Naive thymus-derived CD4-positive, alpha-beta T cell (primary cell): ENCODE results near the gene GRB10. TPM values are rescaled to one million over a fixed set of nuclear protein-coding genes. Genes with fewer than 3 reads are reported as not detected.
A peak's percentile ranks its signal among the peaks of the same experiment; 100 is the strongest.

Experiments used
- ATAC-seq: fragments of 150-1000 bp; cut with Tn5 transposase; 2 replicates; pipeline ENCODE4 v1.10.0; 2021; ENCODE audit warnings: mild to moderate bottlenecking, moderate library complexity
- CTCF ChIA-PET: fragments of 350-600 bp; sonication (Branson Sonifier 250); formaldehyde crosslinking; loops from one replicate; lab custom pipeline; 2021; ENCODE audit warnings: antibody characterized with exemption; lab: Charles Lee
- POLR2A ChIA-PET: fragments of 350-600 bp; sonication (Branson Sonifier 250); formaldehyde crosslinking; loops from one replicate; lab custom pipeline; 2021; ENCODE audit warnings: antibody characterized with exemption, inconsistent platforms; lab: Charles Lee
- DNase-seq, 9 donors: peaks; one replicate each; pipeline versions ENCODE4 v3.0.0 to v3.0.0-alpha.2; 2020 to 2022; ENCODE audit warnings: mixed read lengths in 1 of 9
- H3K27ac ChIP-seq: one replicate; pipeline ENCODE4 v1.7.0; 2013; ENCODE audit warnings: mild to moderate bottlenecking, low read depth, low read length, moderate library complexity
- H3K27me3 ChIP-seq, 2 donors: one replicate each; pipeline ENCODE4 v1.7.0; 2013; ENCODE audit warnings: low read length in 2 of 2, mild to moderate bottlenecking in 2 of 2, moderate library complexity in 2 of 2; ENCODE audit not compliant: control insufficient read depth in 2 of 2, insufficient read depth in 2 of 2
- H3K36me3 ChIP-seq, 3 experiments: 1 replicate in 2 of 3; 2 replicates in 1 of 3; pipeline ENCODE4 v1.7.0; 2013; ENCODE audit warnings: low read length in 3 of 3, mild to moderate bottlenecking in 3 of 3, moderate library complexity in 1 of 3; ENCODE audit not compliant: insufficient read depth in 3 of 3, control insufficient read depth in 2 of 3
- H3K4me1 ChIP-seq, 2 donors: one replicate each; pipeline ENCODE4 v1.7.0; 2013; ENCODE audit warnings: low read length in 2 of 2, mild to moderate bottlenecking in 2 of 2, moderate library complexity in 1 of 2; ENCODE audit not compliant: control insufficient read depth in 2 of 2, insufficient read depth in 2 of 2
- H3K4me3 ChIP-seq: 2 replicates; pipeline ENCODE4 v1.7.0; 2013; ENCODE audit warnings: mild to moderate bottlenecking, low read length
- H3K9me3 ChIP-seq, 3 experiments: 1 replicate in 2 of 3; 2 replicates in 1 of 3; pipeline ENCODE4 v1.7.0; 2013; ENCODE audit warnings: low read length in 3 of 3; ENCODE audit not compliant: control insufficient read depth in 2 of 3
- H3K27ac Mint-ChIP-seq, 9 donors: one replicate each; pipeline ENCODE4 v1.8.0; 2020 to 2022; ENCODE audit warnings: mixed read lengths in 9 of 9, mild to moderate bottlenecking in 8 of 9, moderate library complexity in 5 of 9, inconsistent platforms in 2 of 9
- H3K27me3 Mint-ChIP-seq, 5 donors: one replicate each; pipeline ENCODE4 v1.8.0; 2021 to 2022; ENCODE audit warnings: mixed read lengths in 5 of 5, mild to moderate bottlenecking in 1 of 5
- H3K36me3 Mint-ChIP-seq, 5 donors: one replicate each; pipeline ENCODE4 v1.8.0; 2020 to 2022; ENCODE audit warnings: mixed read lengths in 5 of 5, mild to moderate bottlenecking in 3 of 5, inconsistent platforms in 1 of 5
- H3K4me1 Mint-ChIP-seq, 7 donors: one replicate each; pipeline ENCODE4 v1.8.0; 2020 to 2022; ENCODE audit warnings: mixed read lengths in 7 of 7, mild to moderate bottlenecking in 3 of 7, inconsistent platforms in 1 of 7
- H3K4me3 Mint-ChIP-seq, 10 donors: one replicate each; pipeline ENCODE4 v1.8.0; 2020 to 2022; ENCODE audit warnings: mild to moderate bottlenecking in 10 of 10, mixed read lengths in 10 of 10, moderate library complexity in 6 of 10, inconsistent platforms in 2 of 10
- H3K9me3 Mint-ChIP-seq, 11 donors: one replicate each; pipeline ENCODE4 v1.8.0; 2020 to 2022; ENCODE audit warnings: mixed read lengths in 11 of 11, mild to moderate bottlenecking in 4 of 11, inconsistent platforms in 1 of 11, moderate library complexity in 1 of 11
- intact Hi-C, 2 donors: fragments of 100-400 bp; cut with micrococcal nuclease; formaldehyde crosslinking; loops; one replicate each; pipeline ENCODE4 v1.15.1; 2023
- polyA plus RNA-seq, 2 donors: library from polyadenylated mRNA; unstranded; fragments of 300-500 nt; fragmentation: Illumina TruSeq; gene quantifications; one replicate each; pipeline ENCODE4 v1.2.3, GENCODE V29; 2021
- total RNA-seq, 6 experiments: library from RNA in 5 of 6; stranded (reverse) in 5 of 6; gene quantifications; 1 replicate in 5 of 6; 2 replicates in 1 of 6; pipeline ENCODE4 v1.2.3 and lab custom pipeline; 2021 to 2026

Gene GRB10
- total and polyA plus RNA-seq, 7 experiments from 2014 or later, result 2.6 to 10.6 (median 6.2) TPM

DNA sequence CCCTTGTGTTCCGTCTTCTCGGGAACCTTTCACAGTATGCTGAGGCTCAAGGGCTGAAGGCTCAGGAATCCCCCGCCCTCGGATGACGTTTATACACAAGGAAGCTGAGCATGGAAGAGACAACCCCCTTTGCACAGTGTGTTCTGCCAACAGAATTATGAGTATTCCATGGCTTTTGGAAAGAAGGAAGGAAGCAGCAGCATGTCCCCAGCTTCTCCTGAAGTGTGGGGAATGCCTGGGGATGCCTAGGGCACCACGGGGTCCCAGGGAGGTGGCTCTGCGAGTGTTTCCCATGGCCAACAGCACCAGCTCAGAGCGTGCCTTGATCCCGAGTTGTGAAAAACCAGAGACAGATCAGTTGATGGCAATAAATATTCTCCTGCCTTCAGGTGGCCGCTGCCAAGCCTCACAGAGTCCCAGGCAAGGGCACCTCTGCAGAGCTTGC is 128.7 kb downstream of the GRB10 start:
- no peaks in the 10 kb centered on the region for H3K27me3 ChIP-seq
- H3K4me3 Mint-ChIP-seq, result no peak overlapping the region
- no peaks in the 10 kb centered on the region for H3K4me1 ChIP-seq
- ATAC-seq (no peak), DNase-seq (no peak)
- no peak overlapping the region for H3K27ac ChIP-seq
- H3K4me3 ChIP-seq, result no peak overlapping the region
- ChIA-PET POLR2A (interaction anchor here (0.6 kb wide), 1 partner anchor 28 kb away, joined by 3 read pairs; no protein-coding TSS in a partner anchor), CTCF (interaction anchor here (1.1 kb wide), 1 partner anchor 21 kb away, joined by 3 read pairs; no protein-coding TSS in a partner anchor)
- H3K27me3 Mint-ChIP-seq, result peaks cover 0 to 16% (median 0%) of the 10 kb centered on the region in 5 donors
- peaks cover 0 to 3% (median 0%) of the 10 kb centered on the region in 7 donors for H3K4me1 Mint-ChIP-seq
- no peaks in the 10 kb centered on the region for H3K9me3 Mint-ChIP-seq
- intact Hi-C loops, result no loop called here
- H3K36me3 Mint-ChIP-seq, result peaks cover 0 to 9% (median 0%) of the 10 kb centered on the region in 5 donors
- H3K9me3 ChIP-seq, result no peaks in the 10 kb centered on the region
- no peak overlapping the region for H3K27ac Mint-ChIP-seq
- no peaks in the 10 kb centered on the region for H3K36me3 ChIP-seq

DNA sequence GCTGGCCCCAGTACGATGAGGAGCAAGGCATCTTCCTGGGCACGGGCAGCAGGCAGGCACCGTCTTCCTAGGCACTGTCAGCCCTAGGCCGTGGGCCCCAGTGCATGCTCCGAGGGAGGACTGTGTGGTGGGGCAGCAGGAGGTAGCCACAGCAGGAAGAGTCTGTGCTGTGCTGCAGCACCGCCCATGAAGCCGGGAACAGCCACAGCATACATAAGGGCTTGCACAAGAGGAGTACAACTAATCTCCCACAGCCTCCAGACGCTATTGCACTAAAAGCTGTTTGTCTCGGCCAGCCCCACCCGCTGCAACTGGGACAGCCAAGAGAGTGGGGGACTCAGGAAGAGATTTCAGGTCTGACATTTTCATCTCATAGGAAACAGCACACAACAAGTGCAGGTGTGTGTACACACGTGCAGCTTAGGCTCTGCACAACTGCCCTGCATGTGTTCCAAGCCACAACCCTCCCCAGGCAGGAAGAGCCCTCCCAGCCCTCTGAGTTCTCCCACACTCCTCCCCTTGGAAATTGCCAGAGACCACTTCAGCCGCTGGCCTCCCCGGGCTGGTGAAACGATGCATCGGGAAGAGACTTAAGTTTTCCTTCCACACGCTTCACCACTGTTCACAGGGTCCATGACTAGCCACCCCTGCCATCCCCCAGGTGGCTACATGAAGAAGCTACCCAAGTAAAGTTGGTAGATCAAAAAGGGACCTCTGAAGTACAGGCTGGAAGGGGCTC is 129.4 kb downstream of the GRB10 start:
- H3K27me3 Mint-ChIP-seq, result peaks cover 0 to 16% (median 0%) of the 10 kb centered on the region in 5 donors
- intact Hi-C loops, result no loop called here
- ChIA-PET CTCF (no interaction called here), POLR2A (interaction anchor here (0.6 kb wide), 2 partner anchors 10 to 28 kb away, joined by 3 read pairs; no protein-coding TSS in a partner anchor)
- H3K4me1 Mint-ChIP-seq, result peaks cover 0 to 3% (median 0%) of the 10 kb centered on the region in 7 donors
- peaks cover 0 to 9% (median 0%) of the 10 kb centered on the region in 5 donors for H3K36me3 Mint-ChIP-seq
- no peaks in the 10 kb centered on the region for H3K9me3 Mint-ChIP-seq
- no peaks in the 10 kb centered on the region for H3K27me3 ChIP-seq
- ATAC-seq (peak; percentile 41), DNase-seq (peak in 1 of 9 donors; percentile 8)
- H3K9me3 ChIP-seq, result no peaks in the 10 kb centered on the region
- no peak overlapping the region for H3K4me3 Mint-ChIP-seq
- H3K27ac ChIP-seq, result no peak overlapping the region
- H3K4me3 ChIP-seq, result no peak overlapping the region
- H3K36me3 ChIP-seq, result no peaks in the 10 kb centered on the region
- H3K4me1 ChIP-seq, result no peaks in the 10 kb centered on the region
- H3K27ac Mint-ChIP-seq, result peak overlapping the region in 1 of 9 donors; percentile 17

DNA sequence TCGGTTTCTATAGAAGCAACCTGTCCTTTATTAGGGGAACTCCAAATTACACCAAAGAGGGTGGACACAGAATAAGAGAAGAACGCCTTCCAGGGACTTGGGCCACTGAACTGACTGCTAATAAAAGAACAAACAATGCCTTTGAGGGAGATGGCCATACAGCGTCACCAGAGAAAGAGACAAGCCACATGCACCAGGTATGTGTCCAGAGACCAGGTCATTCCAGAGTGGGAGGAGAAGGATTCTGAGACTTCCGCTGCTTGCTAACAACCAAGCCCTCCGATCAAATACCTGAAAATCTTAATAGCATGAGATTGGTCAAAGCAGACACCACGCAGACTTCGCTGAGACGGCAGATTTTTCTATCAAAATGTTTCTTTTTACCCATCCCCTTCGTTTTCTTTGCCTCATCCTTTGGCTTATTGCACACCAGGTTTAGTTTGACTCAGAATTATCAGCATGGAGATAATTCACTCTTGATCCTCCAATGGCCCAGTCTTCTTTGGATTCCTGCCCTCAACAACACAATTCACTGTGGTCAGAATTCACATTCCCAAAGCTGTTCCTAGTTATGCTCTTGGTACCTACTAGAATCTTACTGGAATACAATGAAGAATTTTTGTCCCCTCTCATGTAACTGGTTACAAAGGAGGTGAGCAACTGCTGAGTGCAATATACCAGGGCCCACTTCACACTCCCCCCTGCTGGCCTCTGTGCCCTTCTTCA is 130.1 kb downstream of the GRB10 start:
- no peak for DNase-seq
- CTCF ChIA-PET, result no interaction called here

DNA sequence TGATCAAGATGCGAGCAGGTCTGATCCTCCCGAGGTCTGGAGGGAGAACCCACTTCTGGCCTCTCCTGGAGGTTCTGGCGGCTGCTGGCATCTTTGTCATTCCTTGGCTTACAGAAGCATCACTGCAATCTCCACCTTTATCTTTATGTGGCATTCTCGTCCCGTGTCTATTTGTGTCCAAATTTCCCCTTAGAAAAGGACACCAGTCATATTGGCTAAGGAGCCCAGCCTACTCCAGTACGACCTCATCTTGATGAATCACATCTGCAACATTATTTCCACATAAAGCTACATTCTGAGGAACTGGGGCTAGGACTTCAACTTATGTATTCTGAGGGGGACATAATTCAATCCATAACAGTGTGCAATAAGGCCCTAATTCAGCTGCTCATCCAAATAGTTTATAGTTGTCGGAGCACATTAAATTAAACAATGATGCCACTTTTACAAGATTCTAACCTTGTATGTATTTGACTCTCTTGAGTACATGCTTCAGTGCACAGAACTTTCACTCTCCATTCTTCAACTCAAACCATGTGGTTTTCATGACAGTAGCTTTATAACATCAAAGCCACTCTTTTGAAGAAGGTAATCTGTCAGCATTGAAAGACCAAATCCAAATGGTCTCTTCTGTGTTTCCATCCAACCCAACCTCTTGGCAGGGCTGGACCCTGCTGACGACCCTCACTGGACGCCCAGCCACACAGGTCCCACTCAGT is 131.3 kb downstream of the GRB10 start:
- Mint-ChIP-seq H3K4me1 (peaks cover 0 to 3% (median 0%) of the 10 kb centered on the region in 7 donors), H3K4me3 (no peak overlapping the region), H3K9me3 (no peaks in the 10 kb centered on the region), H3K36me3 (peaks cover 0 to 9% (median 0%) of the 10 kb centered on the region in 5 donors), H3K27ac (peak overlapping the region in 1 of 9 donors; percentile 3), H3K27me3 (peaks cover 0 to 19% (median 0%) of the 10 kb centered on the region in 5 donors)
- intact Hi-C loops, result no loop called here
- Histone ChIP-seq H3K4me3 (no peak overlapping the region), H3K4me1 (no peaks in the 10 kb centered on the region), H3K9me3 (no peaks in the 10 kb centered on the region), H3K27ac (no peak overlapping the region), H3K36me3 (no peaks in the 10 kb centered on the region), H3K27me3 (no peaks in the 10 kb centered on the region)
- POLR2A ChIA-PET, result no interaction called here
- CTCF ChIA-PET, result no interaction called here
- no peak for ATAC-seq
- no peak for DNase-seq

More for the DNA sequence above, 130.1 kb downstream of the GRB10 start:
- Histone ChIP-seq H3K27ac (no peak overlapping the region), H3K4me3 (no peak overlapping the region), H3K36me3 (no peaks in the 10 kb centered on the region), H3K4me1 (no peaks in the 10 kb centered on the region), H3K27me3 (no peaks in the 10 kb centered on the region), H3K9me3 (no peaks in the 10 kb centered on the region)
- peaks cover 0 to 19% (median 0%) of the 10 kb centered on the region in 5 donors for H3K27me3 Mint-ChIP-seq
- ATAC-seq, result no peak
- no peak overlapping the region for H3K4me3 Mint-ChIP-seq
- POLR2A ChIA-PET, result interaction anchor here (0.6 kb wide), 1 partner anchor 11 kb away, joined by 3 read pairs; no protein-coding TSS in a partner anchor
- H3K27ac Mint-ChIP-seq, result peak overlapping the region in 1 of 9 donors; percentile 3
- peaks cover 0 to 9% (median 0%) of the 10 kb centered on the region in 5 donors for H3K36me3 Mint-ChIP-seq
- H3K9me3 Mint-ChIP-seq, result no peaks in the 10 kb centered on the region
- H3K4me1 Mint-ChIP-seq, result peaks cover 0 to 3% (median 0%) of the 10 kb centered on the region in 7 donors
- intact Hi-C loops, result no loop called here

DNA sequence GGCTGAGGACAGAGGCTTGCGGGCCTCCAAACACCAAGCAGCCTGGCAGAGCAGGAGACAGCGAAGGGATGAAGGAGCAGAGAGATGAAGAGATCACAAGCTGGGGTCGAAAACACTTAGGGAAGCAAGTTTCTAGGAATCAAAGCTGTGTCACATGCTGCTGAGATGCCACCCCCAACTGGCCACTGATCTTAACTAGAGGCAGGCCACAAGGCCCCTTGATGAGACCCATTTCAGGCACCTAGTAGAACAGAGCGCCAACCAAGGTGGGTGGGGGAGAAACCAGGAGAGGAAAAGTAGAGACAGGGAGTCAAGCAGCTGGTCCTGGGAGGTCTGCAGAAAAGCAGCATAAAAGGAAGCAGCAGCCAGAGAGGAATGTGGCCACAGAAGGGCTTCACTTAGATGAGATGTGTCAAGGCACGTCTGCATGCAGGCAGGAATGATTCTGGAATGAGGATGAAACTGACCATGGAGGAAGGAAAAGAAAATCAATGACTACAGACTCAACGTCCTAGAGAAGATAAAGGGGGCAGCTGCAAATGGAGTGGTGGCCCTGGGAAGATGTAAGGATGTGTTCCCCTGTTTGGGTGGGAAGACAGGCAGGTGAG is 132.5 kb downstream of the GRB10 start:
- POLR2A ChIA-PET, result interaction anchor here (0.9 kb wide), 1 partner anchor 13 kb away, joined by 3 read pairs; no protein-coding TSS in a partner anchor
- ATAC-seq, result no peak
- no peaks in the 10 kb centered on the region for H3K9me3 Mint-ChIP-seq
- no peaks in the 10 kb centered on the region for H3K36me3 ChIP-seq
- H3K4me1 Mint-ChIP-seq, result peaks cover 0 to 3% (median 0%) of the 10 kb centered on the region in 7 donors
- H3K9me3 ChIP-seq, result no peaks in the 10 kb centered on the region
- peaks cover 0 to 14% (median 0%) of the 10 kb centered on the region in 5 donors for H3K27me3 Mint-ChIP-seq
- peaks cover 0 to 9% (median 0%) of the 10 kb centered on the region in 5 donors for H3K36me3 Mint-ChIP-seq
- no peak overlapping the region for H3K4me3 ChIP-seq
- H3K27ac Mint-ChIP-seq, result peak overlapping the region in 1 of 9 donors; percentile 17
- CTCF ChIA-PET, result interaction anchor here (1.1 kb wide), 1 partner anchor 558 kb away, joined by 4 read pairs; no protein-coding TSS in a partner anchor
- no peak overlapping the region for H3K27ac ChIP-seq
- no peaks in the 10 kb centered on the region for H3K4me1 ChIP-seq
- no peak for DNase-seq
- no peak overlapping the region for H3K4me3 Mint-ChIP-seq
- intact Hi-C loops, result no loop called here
- no peaks in the 10 kb centered on the region for H3K27me3 ChIP-seq
